Lower leg skin (tissue), 4 donors: Measurements from ENCODE around the gene FLT3. TPM values are rescaled to one million over a fixed set of nuclear protein-coding genes. Genes with fewer than 3 reads are reported as not detected.
A peak's percentile ranks its signal among the peaks of the same experiment; 100 is the strongest.

Experiments used
- DNase-seq, 2 donors: peaks; one replicate each; pipeline ENCODE4 v3.0.0-alpha.2; 2019; ENCODE audit warnings: low spot score in 2 of 2
- H3K4me3 ChIP-seq: fragments of 200-600 bp; sonication (generic); 2 replicates; pipeline ENCODE4 v1.5.1; 2017; ENCODE audit warnings: mild to moderate bottlenecking, low read depth; ENCODE audit not compliant: poor library complexity, severe bottlenecking
- CTCF ChIP-seq, 3 donors: fragments of 450-650 bp; IDR thresholded peaks; one replicate each; pipeline ENCODE4 v1.5.1; 2016; ENCODE audit warnings: antibody characterized with exemption in 3 of 3, mild to moderate bottlenecking in 3 of 3, moderate library complexity in 2 of 3
- POLR2A ChIP-seq, 2 donors: fragments of 450-650 bp; IDR thresholded peaks; one replicate each; pipeline ENCODE4 v1.6.1; 2016 to 2017; ENCODE audit warnings: antibody characterized with exemption in 2 of 2, mild to moderate bottlenecking in 1 of 2, moderate library complexity in 1 of 2
- WGBS, 2 donors: methylation state at CpG; one replicate each; pipeline ENCODE4 v1.1.5; 2018; 5-methylcytosine and 5-hydroxymethylcytosine counted together
- intact Hi-C: fragments of 100-400 bp; cut with DNase I; formaldehyde crosslinking; loops from one replicate; pipeline ENCODE4 v1.15.0; 2023; ENCODE audit warnings: low total_unique reads
- total RNA-seq, 4 donors: library from RNA; depleted of rRNA; stranded (reverse); fragments of >200 nt; gene quantifications; one replicate each; pipeline ENCODE4 v1.1.0, GENCODE V29; 2016

FLT3 gene
- total RNA-seq, 4 donors from 2014 or later, result 0.72 to 1.3 (median 0.89) TPM

- no peak overlapping the region for H3K4me3 ChIP-seq
- DNase-seq, result peak in 1 of 2 donors; percentile 46
- TF ChIP-seq POLR2A (IDR thresholded peaks at IDR 0.05) (no peak), CTCF (IDR thresholded peaks at IDR 0.05) (no peak)
- intact Hi-C loops, result no loop called here
- WGBS, 2 donors, result 71 to 76% methylated on average over 9 of the region's 9 CpGs
Observed at GRCh38 chr13:28056426-28056825, 44.0 kb downstream of the FLT3 start.

GRCh38 chr13:28055357-28055756, 45.0 kb downstream of the FLT3 start:
- no peak overlapping the region for H3K4me3 ChIP-seq
- DNase-seq, result no peak
- TF ChIP-seq CTCF (IDR thresholded peaks at IDR 0.05) (no peak), POLR2A (IDR thresholded peaks at IDR 0.05) (no peak)
- 31 to 36% methylated on average over 2 of the region's 2 CpGs for WGBS, 2 donors
- intact Hi-C loops, result no loop called here

- intact Hi-C loops, result no loop called here
- DNase-seq, result no peak
- no peak for TF ChIP-seq POLR2A (IDR thresholded peaks at IDR 0.05)
- TF ChIP-seq CTCF (IDR thresholded peaks at IDR 0.05), result no peak
- no peak overlapping the region for H3K4me3 ChIP-seq
Observed at GRCh38 chr13:28052945-28053344, 47.4 kb downstream of the FLT3 start.

GRCh38 chr13:28049880-28050875, 50.2 kb downstream of the FLT3 start:
- no peak overlapping the region for H3K4me3 ChIP-seq
- intact Hi-C loops, result no loop called here
- no peak for TF ChIP-seq CTCF (IDR thresholded peaks at IDR 0.05)
- TF ChIP-seq POLR2A (IDR thresholded peaks at IDR 0.05), result no peak
- 35 to 44% methylated on average over 7 of the region's 7 CpGs for WGBS, 2 donors
- DNase-seq, result no peak

- no peak for TF ChIP-seq CTCF (IDR thresholded peaks at IDR 0.05)
- TF ChIP-seq POLR2A (IDR thresholded peaks at IDR 0.05), result no peak
- intact Hi-C loops, result no loop called here
- 32 to 43% methylated on average over 5 of the region's 5 CpGs for WGBS, 2 donors
- DNase-seq, result no peak
- no peak overlapping the region for H3K4me3 ChIP-seq
Observed at GRCh38 chr13:28049215-28049614, 51.2 kb downstream of the FLT3 start.
